Keratinocyte (primary cell): Measurements from ENCODE around the gene SLC38A8. TPM values are rescaled to one million over a fixed set of nuclear protein-coding genes. Genes with fewer than 3 reads are reported as not detected.

Experiments
- DNase-seq: peaks from one replicate; pipeline ENCODE4 v3.0.0-alpha.2; 2011; ENCODE audit warnings: low read depth, missing footprints, low spot score
- FAIRE-seq: peaks from 2 replicates; lab custom pipeline; 2011; peaks lifted over from hg19 to GRCh38; lab: Jason Lieb, UNC
- H2AFZ ChIP-seq: 2 replicates; pipeline ENCODE4 v1.6.0; 2012; ENCODE audit warnings: low read length, control low read depth, inconsistent platforms; ENCODE audit not compliant: control insufficient read depth
- H3K27ac ChIP-seq: 2 replicates; pipeline ENCODE4 v1.5.1; 2011; ENCODE audit warnings: low read length; ENCODE audit not compliant: control insufficient read depth, insufficient read depth
- H3K27me3 ChIP-seq: 3 replicates; pipeline ENCODE4 v1.6.0; 2011; ENCODE audit warnings: low read length; ENCODE audit not compliant: control insufficient read depth, insufficient read depth; ENCODE audit errors: extremely low read depth
- H3K36me3 ChIP-seq, 2 experiments: 2 replicates in 1 of 2; 3 replicates in 1 of 2; pipeline ENCODE4 v1.5.1; 2011; ENCODE audit warnings: low read length in 2 of 2, mild to moderate bottlenecking in 1 of 2; ENCODE audit not compliant: control insufficient read depth in 2 of 2, insufficient read depth in 2 of 2; ENCODE audit errors: extremely low read depth in 1 of 2
- H3K4me1 ChIP-seq: 3 replicates; pipeline ENCODE4 v1.5.1; 2011; ENCODE audit warnings: low read length; ENCODE audit not compliant: control insufficient read depth, insufficient read depth; ENCODE audit errors: extremely low read depth
- H3K4me2 ChIP-seq: 3 replicates; pipeline ENCODE4 v1.6.0; 2011; ENCODE audit warnings: low read depth, low read length; ENCODE audit not compliant: control insufficient read depth, insufficient read depth; ENCODE audit errors: extremely low read depth
- H3K4me3 ChIP-seq, 3 experiments: fragments of 200-600 bp in 1 of 3; sonication (generic) in 1 of 3; 2 replicates in 2 of 3; 3 replicates in 1 of 3; pipeline ENCODE4 v1.5.1; 2011 to 2016; ENCODE audit warnings: low read length in 3 of 3, mild to moderate bottlenecking in 3 of 3, control low read depth in 2 of 3, inconsistent platforms in 1 of 3, low read depth in 1 of 3, mixed read lengths in 1 of 3, mixed run types in 1 of 3, moderate library complexity in 1 of 3; ENCODE audit not compliant: control insufficient read depth in 2 of 3, insufficient read depth in 2 of 3; ENCODE audit errors: extremely low read depth in 1 of 3
- H3K79me2 ChIP-seq: 2 replicates; pipeline ENCODE4 v1.6.0; 2012; ENCODE audit warnings: low read length; ENCODE audit not compliant: control insufficient read depth, insufficient read depth
- H3K9ac ChIP-seq: 3 replicates; pipeline ENCODE4 v1.6.0; 2011; ENCODE audit warnings: low read length; ENCODE audit not compliant: control insufficient read depth, insufficient read depth; ENCODE audit errors: extremely low read depth
- H3K9me1 ChIP-seq: 3 replicates; pipeline ENCODE4 v1.6.0; 2011; ENCODE audit warnings: low read length; ENCODE audit not compliant: control insufficient read depth, insufficient read depth; ENCODE audit errors: extremely low read depth
- H3K9me3 ChIP-seq: 2 replicates; pipeline ENCODE4 v1.5.1; 2012; ENCODE audit warnings: low read depth, low read length; ENCODE audit not compliant: control insufficient read depth
- H4K20me1 ChIP-seq: 3 replicates; pipeline ENCODE4 v1.6.0; 2011; ENCODE audit warnings: low read length; ENCODE audit not compliant: control insufficient read depth, insufficient read depth; ENCODE audit errors: extremely low read depth
- EZH2 ChIP-seq: IDR thresholded peaks from one replicate; pipeline ENCODE4 v1.6.1; 2012; ENCODE audit warnings: inconsistent platforms, mild to moderate bottlenecking, low read length, moderate library complexity
- dilution Hi-C: fragments of 300-500 bp; cut with MboI; formaldehyde crosslinking; loops from one replicate; pipeline ENCODE4 v1.7.0; 2020; ENCODE audit warnings: low sequenced_read_pairs; ENCODE audit not compliant: extremely low pct_ligation_motif_present
- polyA plus RNA-seq, 5 experiments: library from polyadenylated mRNA; depleted of rRNA in 3 of 5; stranded (reverse) in 3 of 5; stranded (forward) in 1 of 5; unstranded in 1 of 5; fragments of >200 nt; gene quantifications; 1 replicate in 1 of 5; 2 replicates in 3 of 5; 3 replicates in 1 of 5; pipeline versions ENCODE4 v1.2.1 to v1.2.3, GENCODE V29; 2011 to 2012; ENCODE audit warnings: missing spikeins in 2 of 5, low read depth in 1 of 5, low replicate concordance in 1 of 5
- TF ChIP-seq, protein P1 (sequence below), 3 experiments: IDR thresholded peaks in 1 of 3; conservative IDR thresholded peaks in 1 of 3; optimal IDR thresholded peaks in 1 of 3; 2 replicates in 2 of 3; 3 replicates in 1 of 3; pipeline versions ENCODE3 to v1.5.1; 2011; ENCODE audit warnings: low read length in 3 of 3, mild to moderate bottlenecking in 3 of 3, moderate library complexity in 2 of 3, control low read depth in 1 of 3, inconsistent platforms in 1 of 3; ENCODE audit not compliant: insufficient read depth in 2 of 3; ENCODE audit errors: extremely low read depth in 1 of 3

SLC38A8 gene
- polyA plus RNA-seq, 1 donor (not counting 4 experiments of a cell fraction or from before 2014, with no cell fraction given), result not detected

GRCh38 chr16:84052071-84052622 is 9.6 kb upstream of the SLC38A8 start:
- H3K9me1 ChIP-seq, result no peaks in the 10 kb centered on the region
- no peaks in the 10 kb centered on the region for H4K20me1 ChIP-seq
- no peak overlapping the region for H3K27ac ChIP-seq
- TF ChIP-seq, protein P1, sequence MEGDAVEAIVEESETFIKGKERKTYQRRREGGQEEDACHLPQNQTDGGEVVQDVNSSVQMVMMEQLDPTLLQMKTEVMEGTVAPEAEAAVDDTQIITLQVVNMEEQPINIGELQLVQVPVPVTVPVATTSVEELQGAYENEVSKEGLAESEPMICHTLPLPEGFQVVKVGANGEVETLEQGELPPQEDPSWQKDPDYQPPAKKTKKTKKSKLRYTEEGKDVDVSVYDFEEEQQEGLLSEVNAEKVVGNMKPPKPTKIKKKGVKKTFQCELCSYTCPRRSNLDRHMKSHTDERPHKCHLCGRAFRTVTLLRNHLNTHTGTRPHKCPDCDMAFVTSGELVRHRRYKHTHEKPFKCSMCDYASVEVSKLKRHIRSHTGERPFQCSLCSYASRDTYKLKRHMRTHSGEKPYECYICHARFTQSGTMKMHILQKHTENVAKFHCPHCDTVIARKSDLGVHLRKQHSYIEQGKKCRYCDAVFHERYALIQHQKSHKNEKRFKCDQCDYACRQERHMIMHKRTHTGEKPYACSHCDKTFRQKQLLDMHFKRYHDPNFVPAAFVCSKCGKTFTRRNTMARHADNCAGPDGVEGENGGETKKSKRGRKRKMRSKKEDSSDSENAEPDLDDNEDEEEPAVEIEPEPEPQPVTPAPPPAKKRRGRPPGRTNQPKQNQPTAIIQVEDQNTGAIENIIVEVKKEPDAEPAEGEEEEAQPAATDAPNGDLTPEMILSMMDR (optimal IDR thresholded peaks at IDR 0.05 in 1 of 3, IDR thresholded peaks at IDR 0.05 in 1 of 3, conservative IDR thresholded peaks at IDR 0.05 in 1 of 3; ENCODE audit: extremely low read depth in 1 of 3, insufficient read depth in 2 of 3, low read length in 3 of 3), result no peak
- TF ChIP-seq EZH2, result no peak
- dilution Hi-C loops, result no loop called here
- no peak for DNase-seq
- no peak overlapping the region for H2AFZ ChIP-seq
- H3K4me3 ChIP-seq, result no peak overlapping the region
- no peak overlapping the region for H3K9ac ChIP-seq
- H3K36me3 ChIP-seq, result peaks cover 28 to 29% of the 10 kb centered on the region in 2 experiments
- H3K4me1 ChIP-seq, result no peaks in the 10 kb centered on the region
- H3K9me3 ChIP-seq, result no peaks in the 10 kb centered on the region
- H3K4me2 ChIP-seq, result no peak overlapping the region
- FAIRE-seq, result no peak
- H3K27me3 ChIP-seq, result no peaks in the 10 kb centered on the region
- H3K79me2 ChIP-seq, result no peaks in the 10 kb centered on the region

DNA sequence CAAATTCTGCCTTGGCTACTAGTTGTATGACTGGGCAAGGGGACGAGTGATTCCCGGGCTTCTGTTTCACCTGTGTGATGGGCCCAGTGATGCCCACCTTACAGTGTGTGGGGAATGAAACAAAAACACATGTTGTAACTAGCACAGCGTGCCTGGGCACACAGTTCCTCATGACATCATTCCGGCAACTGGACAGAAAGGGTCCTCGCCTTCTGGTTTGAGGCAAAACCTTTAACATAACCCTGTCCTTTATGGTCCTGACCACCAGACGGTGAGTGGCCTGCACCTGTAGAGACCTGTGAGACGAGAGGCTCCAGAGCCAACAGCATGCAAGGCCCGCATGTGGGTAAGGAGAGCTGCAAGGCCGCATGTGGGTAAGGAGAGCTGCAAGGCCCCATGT is 7.7 kb upstream of the SLC38A8 start:
- Histone ChIP-seq H3K4me2 (no peak overlapping the region), H3K9me1 (no peaks in the 10 kb centered on the region), H3K36me3 (peaks cover 20 to 24% of the 10 kb centered on the region in 2 experiments), H3K9me3 (no peaks in the 10 kb centered on the region), H3K4me3 (no peak overlapping the region), H3K9ac (no peak overlapping the region), H3K27me3 (no peaks in the 10 kb centered on the region), H3K4me1 (no peaks in the 10 kb centered on the region), H4K20me1 (no peaks in the 10 kb centered on the region), H3K27ac (no peak overlapping the region), H3K79me2 (no peaks in the 10 kb centered on the region), H2AFZ (no peak overlapping the region)
- FAIRE-seq (no peak), DNase-seq (no peak)
- dilution Hi-C loops, result no loop called here
- TF ChIP-seq, protein P1 (optimal IDR thresholded peaks at IDR 0.05 in 1 of 3, IDR thresholded peaks at IDR 0.05 in 1 of 3, conservative IDR thresholded peaks at IDR 0.05 in 1 of 3; ENCODE audit: extremely low read depth in 1 of 3, insufficient read depth in 2 of 3, low read length in 3 of 3), result no peak
- TF ChIP-seq EZH2, result no peak
